C4-2B (cell line): ENCODE data around the gene SIGLEC1.

Experiments used
- H3K27ac ChIP-seq: fragments of 450-650 bp; 2 replicates; pipeline ENCODE4 v1.5.1; 2017
- ZFX ChIP-seq: fragments of 450-650 bp; IDR thresholded peaks from 2 replicates; pipeline ENCODE4 v1.6.1; 2017
- TF ChIP-seq, protein P1 (sequence below): fragments of 450-650 bp; conservative IDR thresholded peaks from 2 replicates; pipeline ENCODE4 v1.5.1; 2017; ENCODE audit warnings: mild to moderate bottlenecking

The SIGLEC1 gene

DNA sequence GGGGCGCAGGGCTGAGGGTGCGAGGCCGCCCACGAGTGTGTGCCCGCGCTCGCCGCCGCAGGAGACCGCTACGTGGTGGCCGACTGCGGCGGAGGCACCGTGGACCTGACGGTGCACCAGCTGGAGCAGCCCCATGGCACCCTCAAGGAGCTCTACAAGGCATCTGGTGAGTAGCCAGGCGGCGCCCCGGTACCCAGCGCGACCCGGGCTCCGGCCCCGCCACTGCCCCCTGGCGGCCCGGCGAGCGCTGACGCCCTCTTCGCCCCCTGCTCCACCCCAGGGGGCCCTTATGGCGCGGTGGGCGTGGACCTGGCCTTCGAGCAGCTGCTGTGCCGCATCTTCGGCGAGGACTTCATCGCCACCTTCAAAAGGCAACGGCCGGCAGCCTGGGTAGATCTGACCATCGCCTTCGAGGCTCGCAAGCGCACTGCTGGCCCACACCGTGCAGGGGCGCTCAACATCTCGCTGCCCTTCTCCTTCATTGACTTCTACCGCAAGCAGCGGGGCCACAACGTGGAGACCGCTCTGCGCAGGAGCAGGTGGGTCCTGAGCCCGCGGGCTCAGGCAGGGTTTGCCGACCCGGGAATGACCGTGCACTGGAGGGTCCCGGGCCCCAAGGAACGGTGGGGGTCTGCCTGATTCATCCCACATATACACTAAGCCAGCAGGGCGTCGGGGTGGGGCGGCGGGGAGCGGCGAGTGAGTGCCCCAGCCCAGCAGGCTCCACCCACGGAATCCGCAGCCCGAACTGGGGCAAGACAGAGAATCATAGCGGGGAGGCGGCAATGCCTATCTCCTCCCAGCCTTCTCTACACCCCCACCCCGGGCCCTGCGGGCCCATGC is 37.5 kb upstream of the SIGLEC1 start:
- TF ChIP-seq, protein P1, sequence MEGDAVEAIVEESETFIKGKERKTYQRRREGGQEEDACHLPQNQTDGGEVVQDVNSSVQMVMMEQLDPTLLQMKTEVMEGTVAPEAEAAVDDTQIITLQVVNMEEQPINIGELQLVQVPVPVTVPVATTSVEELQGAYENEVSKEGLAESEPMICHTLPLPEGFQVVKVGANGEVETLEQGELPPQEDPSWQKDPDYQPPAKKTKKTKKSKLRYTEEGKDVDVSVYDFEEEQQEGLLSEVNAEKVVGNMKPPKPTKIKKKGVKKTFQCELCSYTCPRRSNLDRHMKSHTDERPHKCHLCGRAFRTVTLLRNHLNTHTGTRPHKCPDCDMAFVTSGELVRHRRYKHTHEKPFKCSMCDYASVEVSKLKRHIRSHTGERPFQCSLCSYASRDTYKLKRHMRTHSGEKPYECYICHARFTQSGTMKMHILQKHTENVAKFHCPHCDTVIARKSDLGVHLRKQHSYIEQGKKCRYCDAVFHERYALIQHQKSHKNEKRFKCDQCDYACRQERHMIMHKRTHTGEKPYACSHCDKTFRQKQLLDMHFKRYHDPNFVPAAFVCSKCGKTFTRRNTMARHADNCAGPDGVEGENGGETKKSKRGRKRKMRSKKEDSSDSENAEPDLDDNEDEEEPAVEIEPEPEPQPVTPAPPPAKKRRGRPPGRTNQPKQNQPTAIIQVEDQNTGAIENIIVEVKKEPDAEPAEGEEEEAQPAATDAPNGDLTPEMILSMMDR = peak; percentile 78
- no peak for TF ChIP-seq ZFX
- H3K27ac ChIP-seq = no peak overlapping the region

DNA sequence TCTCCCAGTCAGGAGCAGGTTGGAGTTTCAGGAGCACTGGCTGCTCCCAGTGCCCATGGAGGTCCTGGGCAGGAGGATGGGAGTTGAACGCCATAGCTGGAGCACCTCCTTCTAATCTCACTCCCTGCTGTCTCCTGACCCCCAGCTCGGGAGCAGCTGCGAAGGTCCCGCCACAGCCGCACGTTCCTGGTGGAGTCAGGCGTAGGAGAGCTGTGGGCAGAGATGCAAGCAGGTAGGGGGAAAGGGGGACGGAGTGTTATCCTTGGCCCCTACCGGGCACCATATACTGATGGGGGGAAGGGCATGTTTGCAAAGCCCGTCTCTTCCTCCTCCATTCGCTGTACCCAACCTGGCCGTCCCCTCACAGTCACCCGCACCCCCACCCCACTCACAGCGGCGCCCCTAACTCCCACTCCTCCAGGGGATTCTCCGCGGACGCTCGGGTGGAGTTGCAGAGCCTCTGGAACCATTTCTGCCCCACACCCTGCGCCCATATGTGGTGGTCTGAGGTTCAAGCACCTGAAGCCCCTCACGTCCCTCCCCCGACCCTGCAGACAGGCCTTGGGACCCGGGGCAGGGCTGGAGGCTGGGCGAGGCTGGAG is 36.8 kb upstream of the SIGLEC1 start:
- TF ChIP-seq, protein P1 = no peak
- H3K27ac ChIP-seq = no peak overlapping the region

DNA sequence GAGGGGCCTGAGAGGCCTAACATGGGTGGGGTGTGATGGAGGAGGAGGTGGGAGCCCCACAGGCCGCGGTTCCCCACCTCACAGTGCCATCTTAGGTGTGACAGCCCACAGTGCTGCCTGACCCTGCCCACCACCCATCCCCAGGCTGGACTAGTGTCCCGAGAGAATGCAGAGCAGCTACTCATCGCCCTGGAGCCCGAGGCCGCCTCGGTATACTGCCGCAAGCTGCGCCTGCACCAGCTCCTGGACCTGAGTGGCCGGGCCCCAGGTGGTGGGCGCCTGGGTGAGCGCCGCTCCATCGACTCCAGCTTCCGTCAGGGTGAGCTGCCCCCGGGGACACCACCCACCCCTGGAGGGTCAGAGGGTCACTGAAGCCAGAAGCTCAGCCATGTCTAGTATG is 35.7 kb upstream of the SIGLEC1 start:
- TF ChIP-seq, protein P1 = no peak
- TF ChIP-seq ZFX = no peak
- no peak overlapping the region for H3K27ac ChIP-seq

- TF ChIP-seq, protein P1 = no peak
- no peak for TF ChIP-seq ZFX
- H3K27ac ChIP-seq = no peak overlapping the region
These were observed 35.1 kb upstream of the SIGLEC1 start for GRCh38 chr20:3747471-3747870.

- TF ChIP-seq ZFX = no peak
- TF ChIP-seq, protein P1 = no peak
- no peak overlapping the region for H3K27ac ChIP-seq
These were observed 33.3 kb upstream of the SIGLEC1 start for GRCh38 chr20:3745686-3746173.

- TF ChIP-seq, protein P1 = no peak
- TF ChIP-seq ZFX = no peak
- no peak overlapping the region for H3K27ac ChIP-seq
These were observed 32.6 kb upstream of the SIGLEC1 start for GRCh38 chr20:3744806-3745685.
